Testis (tissue), 3 donors: ENCODE data around the gene ATF7. TPM values are rescaled to one million over a fixed set of nuclear protein-coding genes. Genes with fewer than 3 reads are reported as not detected.
"Not testable (repeated sequence)": the region's sequence is repeated elsewhere in the genome, so short reads cannot be mapped to it uniquely, and the experiment has no call there.

Source experiments
- DNase-seq: peaks from one replicate; pipeline ENCODE4 v3.0.0-alpha.2; 2019
- H3K27ac ChIP-seq, 2 donors: fragments of 200-600 bp; sonication (generic); one replicate each; pipeline ENCODE4 v1.5.1; 2019
- H3K27me3 ChIP-seq: fragments of 200-600 bp; sonication (generic); one replicate; pipeline ENCODE4 v1.5.1; 2019
- H3K36me3 ChIP-seq: fragments of 200-600 bp; sonication (generic); one replicate; pipeline ENCODE4 v1.5.1; 2017; ENCODE audit warnings: low read depth; ENCODE audit errors: missing control alignments
- H3K4me1 ChIP-seq: fragments of 200-600 bp; sonication (generic); one replicate; pipeline ENCODE4 v1.5.1; 2019
- H3K4me3 ChIP-seq, 2 donors: fragments of 200-600 bp; sonication (generic); one replicate each; pipeline ENCODE4 v1.5.1; 2017 to 2019
- H3K9me3 ChIP-seq: fragments of 200-600 bp; sonication (generic); one replicate; pipeline ENCODE4 v1.5.1; 2017
- POLR2A ChIP-seq: fragments of 450-650 bp; IDR thresholded peaks from one replicate; pipeline ENCODE4 v1.6.1; 2017; ENCODE audit warnings: antibody characterized with exemption, mild to moderate bottlenecking, moderate library complexity
- WGBS, 2 donors: methylation state at CpG; one replicate each; pipeline ENCODE4 v1.1.5; 2018; 5-methylcytosine and 5-hydroxymethylcytosine counted together
- intact Hi-C: fragments of 100-400 bp; cut with DNase I; formaldehyde crosslinking; loops from one replicate; pipeline ENCODE4 v1.15.1; 2023; ENCODE audit warnings: low total_unique reads
- polyA plus RNA-seq: library from polyadenylated mRNA; stranded (reverse); fragments of 350-450 nt; fragmentation: Illumina TruSeq; extraction: RNeasy Lipid Tissue Mini Kit (QIAGEN cat#74804); gene quantifications from one replicate; pipeline ENCODE4 v1.2.3, GENCODE V29; 2014; ENCODE audit warnings: low read depth, low replicate concordance; ENCODE audit not compliant: insufficient read depth
- total RNA-seq, 2 donors: library from RNA; depleted of rRNA; stranded (reverse); fragments of >200 nt; gene quantifications; one replicate each; pipeline ENCODE4 v1.2.3, GENCODE V29; 2016
- TF ChIP-seq, protein P1 (sequence below), 3 experiments: fragments of 450-650 bp in 2 of 3; fragments of 200-600 bp in 1 of 3; sonication (generic) in 1 of 3; IDR thresholded peaks; one replicate each; pipeline ENCODE4 v1.5.1; 2016 to 2019; ENCODE audit warnings: antibody characterized with exemption in 3 of 3, mild to moderate bottlenecking in 2 of 3, moderate library complexity in 1 of 3

Gene ATF7
- total and polyA plus RNA-seq, 3 donors from 2014 or later = 31.6 to 59.8 (median 55.1) TPM

DNA sequence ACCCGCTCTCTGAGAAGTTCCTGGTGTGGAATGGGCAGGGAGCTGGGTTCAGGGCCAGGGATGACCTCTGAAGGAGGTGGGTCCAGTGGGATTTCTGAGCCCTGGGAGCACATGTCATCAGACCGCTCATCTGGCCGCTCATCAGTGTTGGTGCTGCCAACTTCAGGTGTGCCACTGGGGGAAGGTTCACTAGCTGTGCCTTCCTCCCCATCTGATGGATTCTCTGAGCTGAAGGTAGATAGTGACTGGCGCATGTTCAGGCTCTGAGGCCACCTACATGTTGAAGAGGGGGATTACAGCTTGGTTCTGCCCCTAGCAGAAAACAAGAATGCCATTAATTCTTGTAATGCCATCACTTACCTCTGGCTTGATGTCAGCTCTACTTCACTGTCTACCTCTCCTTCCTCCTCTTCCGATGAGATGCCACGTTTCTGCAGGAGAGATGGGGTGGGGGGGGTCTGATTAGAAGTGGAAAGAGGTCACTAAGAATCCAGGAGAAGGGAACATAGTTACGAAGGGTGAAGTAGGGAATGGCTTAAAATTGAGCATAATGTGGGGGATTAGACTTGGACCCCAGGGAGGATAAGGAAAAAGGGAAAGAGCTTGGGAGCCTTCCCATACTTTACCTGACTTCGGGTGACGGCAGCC is 144.1 kb downstream of the ATF7 start:
- intact Hi-C loops = no loop called here
- Histone ChIP-seq H3K4me3 (no peak overlapping the region), H3K27me3 (no peaks in the 10 kb centered on the region), H3K9me3 (no peaks in the 10 kb centered on the region), H3K4me1 (peaks cover 14% of the 10 kb centered on the region), H3K27ac (no peak overlapping the region), H3K36me3 (no peaks in the 10 kb centered on the region)
- TF ChIP-seq, protein P1, sequence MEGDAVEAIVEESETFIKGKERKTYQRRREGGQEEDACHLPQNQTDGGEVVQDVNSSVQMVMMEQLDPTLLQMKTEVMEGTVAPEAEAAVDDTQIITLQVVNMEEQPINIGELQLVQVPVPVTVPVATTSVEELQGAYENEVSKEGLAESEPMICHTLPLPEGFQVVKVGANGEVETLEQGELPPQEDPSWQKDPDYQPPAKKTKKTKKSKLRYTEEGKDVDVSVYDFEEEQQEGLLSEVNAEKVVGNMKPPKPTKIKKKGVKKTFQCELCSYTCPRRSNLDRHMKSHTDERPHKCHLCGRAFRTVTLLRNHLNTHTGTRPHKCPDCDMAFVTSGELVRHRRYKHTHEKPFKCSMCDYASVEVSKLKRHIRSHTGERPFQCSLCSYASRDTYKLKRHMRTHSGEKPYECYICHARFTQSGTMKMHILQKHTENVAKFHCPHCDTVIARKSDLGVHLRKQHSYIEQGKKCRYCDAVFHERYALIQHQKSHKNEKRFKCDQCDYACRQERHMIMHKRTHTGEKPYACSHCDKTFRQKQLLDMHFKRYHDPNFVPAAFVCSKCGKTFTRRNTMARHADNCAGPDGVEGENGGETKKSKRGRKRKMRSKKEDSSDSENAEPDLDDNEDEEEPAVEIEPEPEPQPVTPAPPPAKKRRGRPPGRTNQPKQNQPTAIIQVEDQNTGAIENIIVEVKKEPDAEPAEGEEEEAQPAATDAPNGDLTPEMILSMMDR (IDR thresholded peaks at IDR 0.05) = no peak
- TF ChIP-seq POLR2A = no peak
- no peak for DNase-seq
- 68 to 78% methylated on average over 7 to 9 of the region's 9 CpGs for WGBS, 2 donors

DNA sequence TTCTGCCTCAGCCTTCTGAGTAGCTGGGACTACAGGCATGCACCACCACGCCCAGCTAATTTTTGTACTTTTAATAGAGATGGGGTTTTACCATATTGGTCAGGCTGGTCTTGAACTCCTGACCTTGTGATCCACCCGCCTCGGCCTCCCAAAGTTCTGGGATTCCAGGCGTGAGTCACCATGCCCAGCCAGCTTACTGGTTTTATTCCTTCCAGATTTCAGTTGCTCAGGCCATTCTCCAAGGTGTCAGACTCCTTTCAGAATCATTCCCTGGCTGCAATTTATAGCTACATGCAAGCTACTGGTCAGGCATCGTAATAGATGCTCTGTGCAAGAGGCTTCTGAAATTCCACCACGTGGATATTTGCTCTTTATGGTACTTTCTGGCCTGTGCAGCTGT is 144.7 kb downstream of the ATF7 start:
- intact Hi-C loops = not testable (repeated sequence)

DNA sequence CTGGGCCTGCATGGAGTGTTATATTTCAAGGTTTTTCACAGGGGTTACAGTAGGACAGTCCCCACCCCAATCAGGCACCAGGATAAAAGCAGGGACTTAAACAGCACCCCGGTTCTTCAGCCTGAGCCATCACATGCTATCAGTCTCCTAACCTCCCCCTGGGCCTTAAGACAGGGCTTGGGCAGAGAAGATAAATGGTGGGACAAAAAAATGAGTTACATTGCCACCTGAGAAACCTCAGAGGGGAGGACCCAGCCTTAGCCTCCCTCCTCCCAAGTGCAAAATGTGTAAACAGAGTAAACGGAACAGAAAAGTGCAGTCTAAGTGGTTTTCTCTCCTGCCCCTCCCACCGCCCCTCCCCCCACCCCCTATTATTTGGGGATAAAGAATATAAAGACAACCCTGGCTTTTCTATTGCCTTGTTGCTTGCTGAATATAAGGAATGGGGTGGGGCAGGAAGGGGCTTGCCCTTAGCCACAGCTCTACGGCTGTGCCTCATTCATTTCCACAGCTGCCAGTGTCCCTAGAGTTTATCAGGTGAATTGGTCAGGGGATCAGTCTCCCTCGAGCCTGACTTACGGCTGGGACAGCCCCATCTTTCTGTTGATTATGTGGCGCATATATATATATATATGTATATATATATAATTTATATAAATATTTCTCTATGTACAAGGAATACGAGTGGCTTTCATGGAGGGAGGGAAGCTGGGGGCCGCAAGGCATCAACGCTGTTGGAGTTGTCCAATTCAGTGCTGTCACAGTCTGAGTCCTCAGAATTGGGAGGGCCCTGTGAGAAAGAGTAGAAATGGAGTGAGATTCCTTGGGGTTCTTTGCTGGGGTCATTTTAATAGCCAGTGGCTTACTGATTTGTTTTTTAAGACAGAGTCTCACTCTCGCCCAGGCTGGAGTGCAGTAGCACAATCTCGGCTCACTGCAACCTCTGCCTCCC is 145.4 kb downstream of the ATF7 start:
- 62 to 66% methylated on average over 12 of the region's 12 CpGs for WGBS, 2 donors
- no peaks in the 10 kb centered on the region for H3K36me3 ChIP-seq

More for the DNA sequence above, 144.7 kb downstream of the ATF7 start:
- not testable (repeated sequence) for H3K27ac ChIP-seq, H3K27me3 ChIP-seq, H3K9me3 ChIP-seq, DNase-seq, H3K36me3 ChIP-seq, H3K4me3 ChIP-seq
- peaks cover 17% of the 10 kb centered on the region for H3K4me1 ChIP-seq
- 45 to 54% methylated on average over 6 of the region's 6 CpGs for WGBS, 2 donors

DNA sequence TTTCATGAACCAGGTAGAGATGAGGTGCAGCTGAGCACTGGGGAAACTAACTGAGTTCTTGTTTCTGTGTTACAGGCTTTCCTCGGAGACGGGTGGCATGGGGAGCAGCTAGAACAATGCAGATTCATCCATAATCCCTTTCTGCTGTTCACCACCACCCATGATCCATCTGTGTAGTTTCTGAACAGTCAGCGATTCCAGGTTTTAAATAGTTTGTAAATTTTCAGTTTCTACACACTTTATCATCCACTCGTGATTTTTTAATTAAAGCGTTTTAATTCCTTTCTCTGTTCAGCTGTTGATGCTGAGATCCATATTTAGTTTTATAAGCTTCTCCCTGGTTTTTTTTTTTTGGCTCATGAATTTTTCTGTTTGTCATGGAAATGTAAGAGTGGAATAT is 146.9 kb downstream of the ATF7 start:
- intact Hi-C loops = no loop called here
- 61 to 75% methylated on average over 5 of the region's 5 CpGs for WGBS, 2 donors

More for the DNA sequence above, 145.4 kb downstream of the ATF7 start:
- H3K4me3 ChIP-seq = no peak overlapping the region
- no peak for TF ChIP-seq POLR2A
- TF ChIP-seq, protein P1 (IDR thresholded peaks at IDR 0.05) = no peak
- peaks cover 24% of the 10 kb centered on the region for H3K4me1 ChIP-seq
- no peaks in the 10 kb centered on the region for H3K9me3 ChIP-seq
- no peak for DNase-seq
- intact Hi-C loops = no loop called here
- H3K27me3 ChIP-seq = no peaks in the 10 kb centered on the region
- H3K27ac ChIP-seq = peak overlapping the region; percentile 14 to 50

DNA sequence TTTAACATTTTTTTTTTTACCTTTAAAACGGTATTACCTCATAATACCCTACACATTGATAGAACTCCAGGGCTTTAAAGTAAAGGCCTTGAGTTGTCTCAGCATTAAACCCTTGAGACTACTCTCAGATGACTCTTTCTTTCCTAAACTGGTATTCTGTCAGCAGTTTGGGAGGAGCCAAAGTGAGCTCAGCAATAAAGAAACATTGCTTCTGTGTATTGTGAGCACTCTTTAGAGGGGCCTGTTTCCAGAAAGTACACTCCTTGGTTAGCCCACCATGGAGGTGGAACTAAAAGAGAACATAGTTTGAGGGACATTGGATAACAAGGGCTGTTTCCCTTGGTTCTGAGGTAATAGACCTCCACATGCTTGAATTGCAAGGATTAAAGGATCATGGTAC is 147.3 kb downstream of the ATF7 start:
- WGBS, 2 donors = 40 to 62% methylated on average over 1 of the region's 1 CpG
- Histone ChIP-seq H3K27ac (peak overlapping the region in 1 of 2 donors; percentile 11), H3K4me3 (no peak overlapping the region), H3K27me3 (no peaks in the 10 kb centered on the region), H3K9me3 (no peaks in the 10 kb centered on the region), H3K36me3 (no peaks in the 10 kb centered on the region), H3K4me1 (peaks cover 40% of the 10 kb centered on the region)
- DNase-seq = no peak
- TF ChIP-seq, protein P1 (IDR thresholded peaks at IDR 0.05) = no peak
- TF ChIP-seq POLR2A = no peak
- intact Hi-C loops = no loop called here

More for the DNA sequence above, 146.9 kb downstream of the ATF7 start:
- peak overlapping the region in 1 of 2 donors; percentile 11 for H3K27ac ChIP-seq
- no peak for DNase-seq
- no peaks in the 10 kb centered on the region for H3K9me3 ChIP-seq
- no peak overlapping the region for H3K4me3 ChIP-seq
- no peaks in the 10 kb centered on the region for H3K27me3 ChIP-seq
- no peaks in the 10 kb centered on the region for H3K36me3 ChIP-seq
- H3K4me1 ChIP-seq = peaks cover 38% of the 10 kb centered on the region
- TF ChIP-seq POLR2A = no peak
- TF ChIP-seq, protein P1 (IDR thresholded peaks at IDR 0.05) = no peak
